SH-SY5Y (cell line): ENCODE results near the gene RHOBTB3.

Experiments
- GATA2 ChIP-seq: IDR thresholded peaks from 2 replicates; pipeline ENCODE4 v1.6.1; 2011; ENCODE audit warnings: mild to moderate bottlenecking, low read depth, low read length
- GATA3 ChIP-seq: IDR thresholded peaks from 2 replicates; pipeline ENCODE4 v1.6.1; 2011; ENCODE audit warnings: low read depth, mild to moderate bottlenecking, low read length, moderate library complexity

DNA sequence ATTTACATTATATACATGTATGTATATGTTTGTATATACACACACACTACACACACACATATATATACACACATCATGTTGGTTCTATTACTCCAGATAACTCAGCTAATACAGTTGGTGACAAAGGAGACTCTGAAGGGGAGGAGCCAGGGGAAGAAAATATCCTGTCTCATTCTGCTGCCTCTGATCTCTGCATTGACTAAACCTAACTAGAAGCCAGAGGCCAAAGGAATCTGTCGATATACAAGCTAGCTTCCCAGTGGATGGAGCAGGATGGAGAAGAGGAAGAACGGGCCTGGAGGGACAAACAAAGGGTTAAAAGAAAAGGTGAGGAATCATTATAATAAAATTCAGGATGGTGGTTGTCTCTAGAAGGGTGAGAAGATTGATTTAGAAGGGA is 13.7 kb upstream of the RHOBTB3 start:
- TF ChIP-seq GATA2, result no peak
- no peak for TF ChIP-seq GATA3
